HepG2 (cell line): ENCODE results near the gene JPH2. TPM values are rescaled to one million over a fixed set of nuclear protein-coding genes. Genes with fewer than 3 reads are reported as not detected.

Experiments used
- AGO1 ChIP-seq: fragments of 200-400 bp; formaldehyde crosslinking; IDR thresholded peaks from 2 replicates; pipeline ENCODE4 v1.6.1; 2017; ENCODE audit warnings: mild to moderate bottlenecking, low read depth, low read length, moderate library complexity; ENCODE audit not compliant: poor library complexity, severe bottlenecking
- ETV6 ChIP-seq: sonication (generic); formaldehyde crosslinking; conservative IDR thresholded peaks from 2 replicates; pipeline ENCODE4 v1.4.0; 2020; ENCODE audit warnings: missing genetic modification reagents
- FLYWCH1 ChIP-seq: sonication (generic); formaldehyde crosslinking; IDR thresholded peaks from 2 replicates; pipeline ENCODE4 v1.8.1; 2023; ENCODE audit warnings: mild to moderate bottlenecking, missing genetic modification reagents
- FOXA1 ChIP-seq, 2 experiments: fragments of 450-650 bp in 1 of 2; sonication (generic) in 1 of 2; formaldehyde crosslinking in 1 of 2; IDR thresholded peaks; 2 replicates each; pipeline versions ENCODE4 v1.4.0 to v1.6.1; 2016 to 2020; ENCODE audit warnings: missing genetic modification reagents in 1 of 2
- FOXM1 ChIP-seq: sonication (generic); formaldehyde crosslinking; IDR thresholded peaks from 2 replicates; pipeline ENCODE4 v1.5.0; 2020; ENCODE audit warnings: missing genetic modification reagents
- HIVEP1 ChIP-seq: sonication (generic); formaldehyde crosslinking; IDR thresholded peaks from 2 replicates; pipeline ENCODE4 v1.4.0; 2020; ENCODE audit warnings: mild to moderate bottlenecking, missing genetic modification reagents
- HNF4A ChIP-seq: sonication (generic); formaldehyde crosslinking; IDR thresholded peaks from 2 replicates; pipeline ENCODE4 v1.4.0; 2020; ENCODE audit warnings: missing genetic modification reagents
- JDP2 ChIP-seq: sonication (generic); formaldehyde crosslinking; IDR thresholded peaks from 2 replicates; pipeline ENCODE4 v1.8.1; 2022; ENCODE audit warnings: missing genetic modification reagents, borderline replicate concordance
- KDM2A ChIP-seq: sonication (generic); formaldehyde crosslinking; IDR thresholded peaks from 2 replicates; pipeline ENCODE4 v1.4.0; 2020; ENCODE audit warnings: low read depth, missing genetic modification reagents, borderline replicate concordance
- MIER3 ChIP-seq: IDR thresholded peaks from 2 replicates; pipeline ENCODE4 v1.6.1; 2016; ENCODE audit warnings: missing compliant biosample characterization, borderline replicate concordance
- NR1H2 ChIP-seq: sonication (generic); formaldehyde crosslinking; IDR thresholded peaks from 2 replicates; pipeline ENCODE4 v1.8.1; 2022; ENCODE audit warnings: low read depth, missing genetic modification reagents, borderline replicate concordance
- PCBP2 ChIP-seq: fragments of 200-400 bp; formaldehyde crosslinking; optimal IDR thresholded peaks from 2 replicates; pipeline ENCODE3; 2018; ENCODE audit warnings: low read length, low read depth; ENCODE audit not compliant: poor library complexity, severe bottlenecking
- PHF8 ChIP-seq: sonication (generic); formaldehyde crosslinking; IDR thresholded peaks from 2 replicates; pipeline ENCODE4 v1.5.0; 2020; ENCODE audit warnings: missing genetic modification reagents
- RAD51 ChIP-seq: fragments of 450-650 bp; IDR thresholded peaks from 2 replicates; pipeline ENCODE4 v1.6.1; 2016; ENCODE audit warnings: borderline replicate concordance
- RBFOX2 ChIP-seq: fragments of 200-400 bp; formaldehyde crosslinking; IDR thresholded peaks from 2 replicates; pipeline ENCODE4 v1.6.1; 2017; ENCODE audit warnings: low read depth, mild to moderate bottlenecking, low read length
- RBM39 ChIP-seq: fragments of 200-400 bp; formaldehyde crosslinking; IDR thresholded peaks from one replicate; pipeline ENCODE4 v1.6.1; 2018; ENCODE audit warnings: antibody characterized with exemption, mild to moderate bottlenecking, low read depth, low read length; ENCODE audit not compliant: poor library complexity, severe bottlenecking
- SP140L ChIP-seq: sonication (generic); formaldehyde crosslinking; IDR thresholded peaks from 2 replicates; pipeline ENCODE4 v1.4.0; 2020; ENCODE audit warnings: missing genetic modification reagents, borderline replicate concordance
- SSRP1 ChIP-seq: IDR thresholded peaks from 2 replicates; pipeline ENCODE4 v1.6.1; 2016; ENCODE audit warnings: control low read depth
- SUZ12 ChIP-seq: fragments of 150-350 bp; IDR thresholded peaks from 2 replicates; pipeline ENCODE4 v1.6.1; 2014; ENCODE audit warnings: low read depth, low read length
- UBTF ChIP-seq: sonication (generic); formaldehyde crosslinking; IDR thresholded peaks from 2 replicates; pipeline ENCODE4 v1.4.0; 2020; ENCODE audit warnings: mild to moderate bottlenecking, missing genetic modification reagents
- ZBTB1 ChIP-seq: sonication (generic); formaldehyde crosslinking; IDR thresholded peaks from 2 replicates; pipeline ENCODE4 v1.4.0; 2020; ENCODE audit warnings: missing genetic modification reagents, borderline replicate concordance
- ZBTB3 ChIP-seq: sonication (generic); formaldehyde crosslinking; IDR thresholded peaks from 2 replicates; pipeline ENCODE4 v1.4.0; 2020; ENCODE audit warnings: low read depth, mild to moderate bottlenecking, moderate library complexity, missing genetic modification reagents, borderline replicate concordance
- ZBTB38 ChIP-seq: sonication (generic); formaldehyde crosslinking; IDR thresholded peaks from 2 replicates; pipeline ENCODE4 v1.5.1; 2020; ENCODE audit warnings: mild to moderate bottlenecking, missing genetic modification reagents
- ZKSCAN1 ChIP-seq: fragments of 150-350 bp; IDR thresholded peaks from 2 replicates; pipeline ENCODE4 v1.6.1; 2014; ENCODE audit warnings: low read length
- ZNF3 ChIP-seq: IDR thresholded peaks from 2 replicates; pipeline ENCODE4 v1.7.0; 2017; ENCODE audit warnings: inconsistent platforms
- ZNF432 ChIP-seq: sonication (generic); formaldehyde crosslinking; IDR thresholded peaks from 2 replicates; pipeline ENCODE4 v1.5.0; 2020; ENCODE audit warnings: missing genetic modification reagents, mild to moderate bottlenecking, borderline replicate concordance
- ZNF512B ChIP-seq: sonication (generic); formaldehyde crosslinking; IDR thresholded peaks from 2 replicates; pipeline ENCODE4 v1.5.1; 2020; ENCODE audit warnings: missing genetic modification reagents, mild to moderate bottlenecking, borderline replicate concordance
- ZNF614 ChIP-seq: IDR thresholded peaks from 2 replicates; pipeline ENCODE4 v1.6.1; 2018; ENCODE audit warnings: missing biosample characterization, missing genetic modification reagents, inconsistent platforms, borderline replicate concordance
- ZNF891 ChIP-seq: sonication (generic); formaldehyde crosslinking; IDR thresholded peaks from 2 replicates; pipeline ENCODE4 v1.5.0; 2020; ENCODE audit warnings: mild to moderate bottlenecking, missing genetic modification reagents
- polyA plus RNA-seq, 8 experiments: library from polyadenylated mRNA; depleted of rRNA in 3 of 8; stranded (reverse) in 7 of 8; unstranded in 1 of 8; fragments of >200 nt; fragmentation: Illumina TruSeq in 4 of 8; extraction: Trizol in 4 of 8; gene quantifications; 2 replicates each; pipeline versions ENCODE4 v1.2.1 to v1.2.3, GENCODE V29; 2011 to 2016; ENCODE audit warnings: low read depth in 4 of 8, missing spikeins in 1 of 8, mixed read lengths in 1 of 8; ENCODE audit not compliant: insufficient read depth in 1 of 8
- total RNA-seq, 5 experiments: library from RNA; depleted of rRNA; stranded (reverse); fragments of >200 nt; fragmentation: Illumina TruSeq; extraction: Trizol; gene quantifications; 2 replicates each; pipeline ENCODE4 v1.2.3, GENCODE V29; 2016; ENCODE audit warnings: low read depth in 1 of 5

Gene JPH2
- total and polyA plus RNA-seq, 2 of the 13 experiments (the other 11 are each of a cell fraction or from before 2014, with no cell fraction given): 0.42 TPM; not detected in 1

- TF ChIP-seq ZBTB38 (no peak), RBFOX2 (no peak), FOXA1 (IDR thresholded peaks at IDR 0.05) (no peak), FOXA1 (CRISPR knock-in tag; IDR thresholded peaks at IDR 0.05) (no peak), NR1H2 (CRISPR knock-in tag) (no peak), ZNF891 (CRISPR knock-in tag) (peak; percentile 45; the same call in 1 of the 2 replicates), SUZ12 (no peak), RAD51 (no peak), SSRP1 (no peak), RBM39 (no peak), ZNF3 (CRISPR knock-in tag) (no peak), FLYWCH1 (CRISPR knock-in tag) (no peak), ZBTB1 (CRISPR knock-in tag) (no peak), ZNF614 (CRISPR knock-in tag) (peak; percentile 48; the same call in 1 of the 2 replicates), ZNF512B (no peak), ZKSCAN1 (no peak), HNF4A (CRISPR knock-in tag) (no peak), ZNF432 (CRISPR knock-in tag) (no peak), ETV6 (CRISPR knock-in tag) (no peak), MIER3 (CRISPR knock-in tag) (peak; percentile 52; the same call in 1 of the 2 replicates), KDM2A (CRISPR knock-in tag) (peak; percentile 79; the same call in 1 of the 2 replicates), UBTF (CRISPR knock-in tag) (no peak), SP140L (CRISPR knock-in tag) (no peak), PHF8 (no peak), ZBTB3 (CRISPR knock-in tag) (no peak), PCBP2 (peak; percentile 45), HIVEP1 (CRISPR knock-in tag) (no peak), FOXM1 (no peak), AGO1 (no peak), JDP2 (no peak)
Measured at GRCh38 chr20:44215125-44215524, 28.1 kb upstream of the JPH2 start (continued).
